Panc1 (cell line): Measurements from ENCODE around the gene CELA3A. TPM values are rescaled to one million over a fixed set of nuclear protein-coding genes. Genes with fewer than 3 reads are reported as not detected.

Experiments used
- ATAC-seq: fragments of 200-7000 bp; cut with Tn5 transposase; 2 replicates; pipeline ENCODE4 v1.9.1; 2020; ENCODE audit warnings: mild to moderate bottlenecking, moderate library complexity
- BruUV-seq: library from RNA; stranded (reverse); fragments of 400-500 nt; replicated peaks from 2 replicates; lab custom pipeline; 2021; lab: Mats Ljungman, UMichigan
- CTCF ChIA-PET: fragments of 300-600 bp; sonication (Branson Sonifier 250); formaldehyde crosslinking; loops from one replicate; lab custom pipeline; 2022; ENCODE audit warnings: antibody characterized with exemption; lab: Charles Lee
- POLR2A ChIA-PET: fragments of 300-600 bp; sonication (Branson Sonifier 250); formaldehyde crosslinking; loops from one replicate; lab custom pipeline; 2022; ENCODE audit warnings: antibody characterized with exemption; lab: Charles Lee
- DNase-seq: peaks from one replicate; pipeline ENCODE4 v3.0.0-alpha.2; 2010; ENCODE audit warnings: low read depth, low spot score
- H3K27ac ChIP-seq: 2 replicates; pipeline ENCODE4 v1.5.1; 2011; ENCODE audit warnings: mild to moderate bottlenecking, low read length, inconsistent platforms
- H3K27me3 ChIP-seq: fragments of 200-500 bp; sonication (Bioruptor generic); 2 replicates; pipeline ENCODE4 v1.6.0; 2014; ENCODE audit warnings: low read length, inconsistent platforms; ENCODE audit not compliant: control insufficient read depth, insufficient read depth
- H3K36me3 ChIP-seq: fragments of 200-500 bp; sonication (Bioruptor generic); 2 replicates; pipeline ENCODE4 v1.5.1; 2014; ENCODE audit warnings: inconsistent platforms, mild to moderate bottlenecking, low read length, moderate library complexity; ENCODE audit not compliant: control insufficient read depth, insufficient read depth
- H3K4me1 ChIP-seq: 2 replicates; pipeline ENCODE4 v1.5.1; 2011; ENCODE audit warnings: inconsistent platforms, mild to moderate bottlenecking, low read length, moderate library complexity; ENCODE audit not compliant: control insufficient read depth, insufficient read depth
- H3K4me3 ChIP-seq, 2 experiments: 2 replicates each; pipeline ENCODE4 v1.5.1; 2011 to 2012; ENCODE audit warnings: low read depth in 2 of 2, low read length in 2 of 2, mild to moderate bottlenecking in 2 of 2, inconsistent platforms in 1 of 2, moderate library complexity in 1 of 2
- H3K9me3 ChIP-seq: fragments of 200-500 bp; sonication (Bioruptor generic); 2 replicates; pipeline ENCODE4 v1.5.1; 2014; ENCODE audit warnings: low read depth, mild to moderate bottlenecking, inconsistent platforms, low read length, moderate library complexity; ENCODE audit not compliant: control insufficient read depth, insufficient read depth
- POLR2AphosphoS5 ChIP-seq: IDR thresholded peaks from 2 replicates; pipeline ENCODE4 v1.6.1; 2012; ENCODE audit warnings: mild to moderate bottlenecking, low read depth, low read length, moderate library complexity
- REST ChIP-seq, 2 experiments: IDR thresholded peaks; 2 replicates each; pipeline ENCODE4 v1.6.1; 2011 to 2012; ENCODE audit warnings: low read depth in 2 of 2, control low read depth in 1 of 2, low read length in 1 of 2, mild to moderate bottlenecking in 1 of 2, moderate library complexity in 1 of 2; ENCODE audit not compliant: insufficient read depth in 1 of 2
- SIN3A ChIP-seq: IDR thresholded peaks from 2 replicates; pipeline ENCODE4 v1.6.1; 2012; ENCODE audit warnings: low read depth, mild to moderate bottlenecking, low read length, moderate library complexity, borderline replicate concordance; ENCODE audit not compliant: insufficient read depth
- TCF7L2 ChIP-seq: IDR thresholded peaks from 2 replicates; pipeline ENCODE4 v1.6.1; 2011; ENCODE audit warnings: mild to moderate bottlenecking, low read depth, low read length, inconsistent platforms
- in situ Hi-C: cut with HindIII; loops from 2 replicates; pipeline ENCODE4 v1.10.0; 2016; ENCODE audit warnings: low sequenced_read_pairs, low pct_unique_long_range_greater_than_20kb
- intact Hi-C: fragments of 100-400 bp; cut with micrococcal nuclease; formaldehyde crosslinking; loops from one replicate; pipeline ENCODE4 v1.10.0; 2022; ENCODE audit not compliant: unreplicated experiment
- total RNA-seq: library from RNA; stranded (reverse); gene quantifications from one replicate; pipeline ENCODE4 v1.2.1, GENCODE V29; 2021; ENCODE audit not compliant: unreplicated experiment
- TF ChIP-seq, protein P1 (sequence below): fragments of 450-650 bp; IDR thresholded peaks from 2 replicates; pipeline ENCODE4 v1.5.1; 2017; ENCODE audit warnings: mild to moderate bottlenecking

Gene CELA3A
- total RNA-seq, 1 experiment from 2014 or later = 5.9 TPM

- CTCF ChIA-PET = no interaction called here
- no peak for ATAC-seq
- in situ Hi-C loops = no loop called here
Observed at GRCh38 chr1:22037520-22037919, 36.1 kb downstream of the CELA3A start.

GRCh38 chr1:22038036-22038435, 36.6 kb downstream of the CELA3A start:
- DNase-seq (no peak), ATAC-seq (no peak; the same call in 1 of the 2 replicates)
- intact Hi-C loops (no loop called here), in situ Hi-C loops (no loop called here)
- TF ChIP-seq REST (IDR thresholded peaks at IDR 0.05; ENCODE audit: insufficient read depth in 1 of 2, low read depth in 2 of 2, low read length in 1 of 2) = no peak
- TF ChIP-seq, protein P1, sequence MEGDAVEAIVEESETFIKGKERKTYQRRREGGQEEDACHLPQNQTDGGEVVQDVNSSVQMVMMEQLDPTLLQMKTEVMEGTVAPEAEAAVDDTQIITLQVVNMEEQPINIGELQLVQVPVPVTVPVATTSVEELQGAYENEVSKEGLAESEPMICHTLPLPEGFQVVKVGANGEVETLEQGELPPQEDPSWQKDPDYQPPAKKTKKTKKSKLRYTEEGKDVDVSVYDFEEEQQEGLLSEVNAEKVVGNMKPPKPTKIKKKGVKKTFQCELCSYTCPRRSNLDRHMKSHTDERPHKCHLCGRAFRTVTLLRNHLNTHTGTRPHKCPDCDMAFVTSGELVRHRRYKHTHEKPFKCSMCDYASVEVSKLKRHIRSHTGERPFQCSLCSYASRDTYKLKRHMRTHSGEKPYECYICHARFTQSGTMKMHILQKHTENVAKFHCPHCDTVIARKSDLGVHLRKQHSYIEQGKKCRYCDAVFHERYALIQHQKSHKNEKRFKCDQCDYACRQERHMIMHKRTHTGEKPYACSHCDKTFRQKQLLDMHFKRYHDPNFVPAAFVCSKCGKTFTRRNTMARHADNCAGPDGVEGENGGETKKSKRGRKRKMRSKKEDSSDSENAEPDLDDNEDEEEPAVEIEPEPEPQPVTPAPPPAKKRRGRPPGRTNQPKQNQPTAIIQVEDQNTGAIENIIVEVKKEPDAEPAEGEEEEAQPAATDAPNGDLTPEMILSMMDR = no peak
- TF ChIP-seq TCF7L2 = no peak
- no peak for TF ChIP-seq SIN3A
- TF ChIP-seq POLR2AphosphoS5 = no peak
- Histone ChIP-seq H3K9me3 (no peaks in the 10 kb centered on the region), H3K4me1 (no peaks in the 10 kb centered on the region), H3K36me3 (no peaks in the 10 kb centered on the region), H3K27me3 (no peaks in the 10 kb centered on the region), H3K27ac (no peak overlapping the region), H3K4me3 (no peak overlapping the region)
- ChIA-PET POLR2A (no interaction called here), CTCF (no interaction called here)
- no TSS peak for BruUV-seq

More at GRCh38 chr1:22037520-22037919, 36.1 kb downstream of the CELA3A start:
- Histone ChIP-seq H3K27ac (no peak overlapping the region), H3K9me3 (no peaks in the 10 kb centered on the region), H3K36me3 (no peaks in the 10 kb centered on the region), H3K4me3 (no peak overlapping the region), H3K27me3 (no peaks in the 10 kb centered on the region), H3K4me1 (no peaks in the 10 kb centered on the region)
- TF ChIP-seq TCF7L2 (no peak), POLR2AphosphoS5 (no peak), SIN3A (no peak), REST (IDR thresholded peaks at IDR 0.05; ENCODE audit: insufficient read depth in 1 of 2, low read depth in 2 of 2, low read length in 1 of 2) (no peak)
- TF ChIP-seq, protein P1 = no peak
- no peak for DNase-seq
- no TSS peak for BruUV-seq
- POLR2A ChIA-PET = no interaction called here
- intact Hi-C loops = no loop called here
